Activated T-cell treated with anti-CD3 and anti-CD28 coated beads, Interleukin-2, amount 50 U/mL, for 48 hours (primary cell): Measurements from ENCODE around the gene KIAA0513.

ENCODE experiments used
- DNase-seq, 2 experiments: peaks; one replicate each; pipeline ENCODE4 v3.0.0-alpha.2; 2020

The KIAA0513 gene

DNA sequence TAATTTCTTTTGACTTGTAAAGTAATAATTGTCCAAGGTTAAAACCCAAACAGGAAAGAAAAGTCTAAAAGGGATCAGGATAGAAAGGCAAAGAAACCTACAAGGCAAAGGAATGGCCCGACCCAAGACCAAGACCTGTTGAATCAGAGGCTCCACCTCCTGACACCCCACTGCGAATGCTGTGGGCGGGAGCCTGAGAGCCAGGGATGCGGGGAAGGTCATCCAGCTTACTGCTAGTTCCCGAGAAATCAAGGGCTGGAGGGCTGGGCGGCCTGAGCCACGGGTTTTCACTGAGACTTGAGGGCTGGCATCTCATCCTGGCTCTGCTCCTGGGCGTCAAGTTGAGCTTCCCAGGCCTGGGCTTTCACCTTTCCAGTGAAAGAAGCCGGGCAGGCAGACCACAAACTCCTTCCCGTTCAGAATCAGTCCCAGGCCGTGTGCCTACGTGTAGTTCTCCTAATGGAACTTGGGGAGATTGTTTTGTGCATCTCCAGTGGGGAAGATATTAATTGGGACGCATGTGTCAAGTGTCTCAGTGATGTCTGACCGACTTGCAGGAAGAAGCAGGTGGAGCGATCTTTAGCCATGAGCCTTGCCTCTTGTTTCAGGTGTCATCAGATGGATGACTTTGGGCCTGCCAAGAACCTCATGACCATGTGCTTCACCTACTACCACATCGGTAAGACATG lies 47.8 kb downstream of the KIAA0513 start:
- no peak for DNase-seq

DNA sequence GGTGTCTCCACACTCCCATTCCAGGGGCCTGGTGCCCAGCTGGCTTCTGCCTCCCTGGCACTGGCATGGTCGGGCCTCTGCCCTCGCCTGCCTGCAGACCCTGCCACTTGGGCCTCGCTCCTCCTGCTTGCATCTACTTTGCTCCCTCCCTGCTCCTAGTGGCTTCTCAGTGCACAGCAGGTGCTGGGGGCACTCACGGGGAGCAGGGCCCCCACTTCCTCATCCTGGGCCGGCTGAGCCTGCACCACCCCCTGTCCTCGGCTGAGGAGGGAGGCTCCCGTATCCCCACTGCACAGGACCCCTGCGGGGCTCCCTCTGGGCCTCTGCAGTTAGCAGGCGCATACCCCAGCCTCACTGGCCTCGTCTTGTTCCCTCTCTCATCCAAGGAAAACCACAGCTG lies 49.4 kb downstream of the KIAA0513 start:
- no peak for DNase-seq

DNA sequence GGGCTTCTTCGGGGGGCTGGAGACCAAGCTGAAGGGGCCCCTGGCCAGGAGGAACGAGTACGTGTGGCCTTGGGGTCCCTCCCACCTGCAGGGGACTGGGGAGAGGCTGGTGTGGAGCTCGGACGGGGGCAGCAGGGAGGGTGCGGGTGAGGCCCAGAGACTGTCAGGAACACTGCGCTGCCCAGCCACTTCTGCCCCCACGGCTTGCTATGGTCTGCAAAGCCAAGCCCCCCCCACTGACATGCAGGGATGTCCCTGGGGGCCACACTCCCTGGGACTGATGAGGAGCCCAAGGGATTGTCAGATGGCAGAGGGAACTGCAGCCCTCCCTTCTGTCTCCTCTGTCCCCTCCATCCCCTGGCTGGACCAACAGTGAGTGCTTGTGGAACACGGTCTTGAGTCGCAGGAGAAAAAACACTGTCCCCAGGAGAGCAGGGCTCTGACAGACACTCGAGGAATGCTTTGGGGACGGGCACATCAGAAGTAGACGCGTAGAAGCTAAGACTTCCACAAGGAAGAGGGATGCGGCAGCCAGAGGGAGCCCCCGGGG lies 50.1 kb downstream of the KIAA0513 start:
- no peak for DNase-seq

DNA sequence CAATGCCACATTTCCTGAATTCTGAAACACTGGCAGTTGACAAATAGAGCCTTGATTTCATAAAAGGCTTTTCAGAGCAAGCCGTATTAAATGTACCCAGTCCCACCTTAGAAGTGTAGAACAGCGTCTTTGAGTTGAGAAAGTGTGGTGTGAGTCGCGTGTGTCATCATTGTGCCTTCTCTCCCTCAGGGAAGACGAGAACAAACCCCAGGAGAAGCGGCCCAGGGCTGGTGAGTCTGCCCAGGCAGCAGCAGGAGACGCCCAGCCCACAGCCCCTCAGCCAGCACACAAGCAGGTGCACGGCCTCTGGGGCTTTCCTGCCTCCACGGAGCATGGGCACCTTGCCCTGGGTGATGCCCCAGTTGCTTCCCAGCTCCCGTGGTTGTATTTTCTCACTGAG lies 50.6 kb downstream of the KIAA0513 start:
- no peak for DNase-seq

DNA sequence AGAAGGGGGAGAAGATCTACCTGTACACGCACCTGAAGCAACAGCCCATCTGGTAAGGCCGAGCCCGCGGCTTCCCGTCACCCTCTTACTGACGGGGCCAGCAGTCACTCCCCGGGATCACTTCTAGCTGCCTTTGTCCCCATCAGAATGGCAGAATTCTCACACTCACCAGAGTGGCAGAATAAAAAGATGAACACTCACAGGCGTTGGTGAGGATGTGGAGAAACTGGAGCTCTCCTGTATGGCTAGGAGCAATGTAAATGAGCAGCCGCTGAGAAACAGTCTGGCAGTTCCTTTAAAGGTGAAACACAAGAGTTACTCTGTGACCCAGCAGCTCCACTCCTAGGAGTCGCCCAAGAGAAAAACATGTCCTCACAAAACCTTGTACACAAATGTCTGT lies 51.4 kb downstream of the KIAA0513 start:
- DNase-seq: no peak

DNA sequence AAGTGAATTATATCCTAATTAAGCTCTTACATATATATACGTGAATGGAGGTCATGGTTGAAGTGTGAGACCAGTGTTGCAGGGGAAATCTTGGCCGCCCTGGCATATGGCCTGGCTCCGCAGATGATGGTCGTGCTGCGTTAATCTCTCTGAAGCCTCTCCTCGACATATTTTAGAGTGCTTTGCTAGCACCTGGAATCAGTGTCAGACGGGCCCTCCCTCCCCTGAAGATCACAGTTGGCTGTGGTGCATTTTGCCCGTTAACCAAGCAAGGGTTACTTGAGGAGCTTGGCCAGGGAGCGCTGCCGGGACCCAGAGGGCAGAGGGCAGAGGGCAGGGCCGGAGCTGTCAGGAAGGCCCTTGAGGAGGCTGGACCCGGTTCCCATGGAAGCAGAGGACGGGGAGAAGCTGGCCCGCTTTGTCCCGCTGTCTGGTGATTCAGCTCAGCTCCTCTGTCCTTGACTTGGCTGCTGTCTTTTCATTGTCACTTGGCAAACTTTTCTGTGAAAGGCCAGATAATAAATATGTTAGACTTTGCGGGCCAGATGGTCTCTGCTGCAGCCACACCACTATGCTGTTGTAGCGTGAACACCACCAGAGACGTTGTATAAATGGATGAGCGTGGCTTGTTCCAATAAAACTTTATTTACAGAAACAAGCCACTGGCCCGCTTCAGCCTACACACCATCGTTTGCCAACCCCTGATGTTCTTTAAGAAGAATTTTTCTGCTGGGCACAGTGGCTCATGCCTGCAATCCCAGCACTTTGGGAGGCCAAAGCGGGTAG lies 52.4 kb downstream of the KIAA0513 start:
- no peak for DNase-seq

DNA sequence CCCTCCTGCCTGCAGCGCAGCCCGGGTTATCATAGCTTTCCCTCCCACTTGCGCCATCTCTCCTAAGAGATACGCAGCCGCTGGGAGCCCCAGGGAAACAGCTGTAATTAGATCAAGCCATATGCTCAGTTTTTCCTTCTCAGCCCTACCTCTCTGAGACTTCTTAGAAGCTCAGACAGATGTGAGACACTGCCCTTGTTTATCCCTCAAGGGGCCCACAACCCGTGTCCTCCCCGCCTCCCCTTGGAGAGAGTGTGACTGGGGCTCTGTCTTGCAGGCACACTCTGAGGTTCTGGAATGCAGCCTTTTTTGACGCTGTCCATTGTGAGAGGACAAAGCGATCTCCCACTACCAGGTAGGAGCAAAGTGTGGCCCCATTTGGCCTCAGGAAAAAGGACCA lies 53.4 kb downstream of the KIAA0513 start:
- no peak for DNase-seq

DNA sequence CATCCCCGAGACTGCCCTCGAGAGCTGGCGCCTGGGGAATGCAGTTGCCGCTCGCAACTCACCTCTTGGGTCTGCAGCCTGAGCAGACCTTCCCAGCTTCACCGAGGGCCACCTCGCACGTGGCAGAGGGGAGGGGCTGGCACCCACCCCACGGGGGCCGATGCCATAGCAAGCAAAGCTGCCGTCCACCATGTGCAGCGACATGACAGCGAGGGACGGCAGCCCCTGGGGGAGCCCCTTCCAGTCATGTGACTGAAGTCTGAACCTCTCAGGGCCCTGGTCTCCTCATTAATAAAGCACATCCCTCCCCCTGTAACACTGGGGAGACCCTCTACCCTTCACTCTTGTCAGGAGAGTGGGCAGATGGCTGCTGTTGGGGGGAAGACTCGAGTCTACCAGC lies 54.2 kb downstream of the KIAA0513 start:
- no peak for DNase-seq

DNA sequence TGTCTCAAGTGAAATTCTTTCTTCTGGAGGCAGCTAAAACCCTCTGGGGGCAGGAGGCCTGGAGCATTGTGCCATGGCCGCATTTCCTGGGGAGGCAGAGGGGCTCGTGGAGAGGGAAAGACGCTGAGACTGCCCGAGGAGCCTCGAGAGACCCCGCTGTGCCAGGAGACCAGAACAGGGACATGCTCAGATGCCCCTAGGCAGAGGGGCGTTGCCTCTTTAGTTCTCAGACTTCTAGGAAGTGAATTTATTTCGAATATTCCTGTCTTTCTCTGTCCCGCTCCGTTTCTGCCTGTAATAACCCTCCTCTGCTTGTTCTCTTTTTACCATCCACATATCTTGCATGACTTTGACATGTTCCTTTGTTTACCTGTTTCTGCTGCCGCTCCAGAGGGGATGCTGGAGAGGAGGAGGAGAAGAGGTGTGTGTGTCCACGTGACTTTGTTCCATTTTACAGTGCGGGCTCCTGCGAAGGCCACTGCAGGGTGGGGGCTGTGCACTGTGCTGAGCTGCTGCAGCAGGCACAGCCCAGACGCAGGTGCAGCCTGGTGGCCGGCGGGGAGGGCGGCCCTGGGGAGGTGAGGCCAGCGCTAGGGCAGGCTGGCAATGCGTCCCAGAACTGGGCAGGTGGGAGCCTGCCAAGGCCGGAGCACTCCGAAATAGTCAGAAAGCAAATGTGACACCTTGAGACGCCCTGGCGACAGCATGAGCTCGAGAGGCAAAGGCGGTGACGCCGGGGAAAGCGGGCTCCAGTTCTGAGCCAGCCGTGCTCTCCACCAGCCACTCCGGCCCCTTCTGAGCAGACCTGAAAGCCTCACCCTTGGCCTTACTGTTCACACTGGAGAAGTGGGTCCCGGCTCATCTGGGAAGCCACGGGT lies 54.8 kb downstream of the KIAA0513 start:
- DNase-seq: no peak

DNA sequence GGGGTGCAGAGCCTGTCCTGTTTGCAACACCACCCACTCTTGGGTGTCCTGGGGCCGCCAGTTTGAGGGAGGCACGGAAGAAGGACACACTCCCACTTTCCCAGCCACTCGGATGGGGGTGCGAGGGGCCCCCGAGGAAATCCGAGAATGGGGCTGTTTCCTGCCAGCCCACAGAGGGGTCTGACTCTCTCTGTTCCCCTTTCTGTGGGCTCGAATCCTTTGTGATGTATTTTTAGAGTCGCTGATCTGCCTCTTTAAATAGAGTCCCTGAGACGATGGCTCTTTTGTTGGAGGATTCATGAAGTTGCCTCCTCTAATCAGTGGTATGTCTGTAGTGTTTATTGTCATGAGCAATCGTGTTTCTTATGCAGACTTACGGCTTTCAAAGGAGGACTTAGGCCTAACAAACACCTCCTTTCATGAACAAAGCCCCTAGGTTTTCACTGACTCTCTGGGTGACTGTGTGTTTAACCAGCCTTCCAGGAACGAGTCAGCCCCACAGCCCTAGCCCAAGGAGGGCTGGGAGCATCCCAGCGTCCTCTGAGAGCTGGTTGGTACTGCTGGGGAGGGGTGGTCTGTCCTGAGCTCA lies 55.5 kb downstream of the KIAA0513 start:
- no peak for DNase-seq

DNA sequence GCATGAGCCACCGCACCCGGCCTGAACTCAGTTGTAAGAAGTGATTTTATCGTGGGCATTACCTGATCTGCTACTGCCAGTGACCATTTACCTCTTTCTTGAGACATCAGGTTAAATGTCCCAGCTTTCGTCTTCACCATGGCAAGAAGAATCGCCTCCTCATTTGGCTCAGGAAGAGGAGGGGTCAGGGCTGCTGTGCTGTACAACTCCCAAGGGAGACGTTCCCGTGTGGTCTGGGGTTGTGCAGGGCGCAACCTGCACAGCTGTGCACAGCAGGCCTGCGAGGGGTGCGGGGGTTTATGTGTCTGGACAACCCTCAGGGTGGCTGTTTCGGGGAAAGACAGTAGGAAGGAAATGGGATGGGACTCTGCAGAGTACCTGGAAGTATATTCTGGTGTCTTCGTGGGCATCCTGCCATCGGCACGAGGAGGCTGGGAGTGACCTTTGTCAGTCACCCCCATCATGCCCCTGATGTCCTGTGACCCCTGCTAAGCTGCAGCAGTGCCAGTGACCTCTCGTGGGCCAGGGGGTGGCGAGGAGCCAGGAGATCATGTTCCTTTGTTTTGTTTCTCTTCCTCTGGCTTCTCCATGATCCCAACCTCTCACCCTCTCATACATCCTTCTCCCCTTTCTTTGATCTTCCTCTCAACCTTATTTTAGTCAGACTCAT lies 57.4 kb downstream of the KIAA0513 start:
- no peak for DNase-seq

DNA sequence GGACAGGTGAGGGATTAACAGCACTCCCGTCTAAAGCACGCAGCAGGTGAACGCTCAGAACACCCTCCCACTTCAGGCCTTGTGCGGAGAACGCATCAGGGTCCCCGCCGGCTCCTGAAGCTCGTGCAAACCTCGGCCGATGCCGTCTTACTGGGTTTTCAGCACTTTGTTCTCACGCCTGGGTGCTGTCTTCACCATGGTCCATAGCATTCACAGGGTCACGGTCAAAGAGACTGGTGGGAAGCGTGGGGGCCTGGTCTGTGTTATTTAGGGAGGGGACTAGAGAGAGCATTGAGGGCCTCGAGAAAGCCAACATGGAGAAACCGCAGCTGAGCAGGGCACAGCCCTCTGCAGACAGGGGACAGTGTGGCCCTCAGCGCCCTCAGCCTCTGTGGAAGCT lies 58.1 kb downstream of the KIAA0513 start:
- no peak for DNase-seq

DNA sequence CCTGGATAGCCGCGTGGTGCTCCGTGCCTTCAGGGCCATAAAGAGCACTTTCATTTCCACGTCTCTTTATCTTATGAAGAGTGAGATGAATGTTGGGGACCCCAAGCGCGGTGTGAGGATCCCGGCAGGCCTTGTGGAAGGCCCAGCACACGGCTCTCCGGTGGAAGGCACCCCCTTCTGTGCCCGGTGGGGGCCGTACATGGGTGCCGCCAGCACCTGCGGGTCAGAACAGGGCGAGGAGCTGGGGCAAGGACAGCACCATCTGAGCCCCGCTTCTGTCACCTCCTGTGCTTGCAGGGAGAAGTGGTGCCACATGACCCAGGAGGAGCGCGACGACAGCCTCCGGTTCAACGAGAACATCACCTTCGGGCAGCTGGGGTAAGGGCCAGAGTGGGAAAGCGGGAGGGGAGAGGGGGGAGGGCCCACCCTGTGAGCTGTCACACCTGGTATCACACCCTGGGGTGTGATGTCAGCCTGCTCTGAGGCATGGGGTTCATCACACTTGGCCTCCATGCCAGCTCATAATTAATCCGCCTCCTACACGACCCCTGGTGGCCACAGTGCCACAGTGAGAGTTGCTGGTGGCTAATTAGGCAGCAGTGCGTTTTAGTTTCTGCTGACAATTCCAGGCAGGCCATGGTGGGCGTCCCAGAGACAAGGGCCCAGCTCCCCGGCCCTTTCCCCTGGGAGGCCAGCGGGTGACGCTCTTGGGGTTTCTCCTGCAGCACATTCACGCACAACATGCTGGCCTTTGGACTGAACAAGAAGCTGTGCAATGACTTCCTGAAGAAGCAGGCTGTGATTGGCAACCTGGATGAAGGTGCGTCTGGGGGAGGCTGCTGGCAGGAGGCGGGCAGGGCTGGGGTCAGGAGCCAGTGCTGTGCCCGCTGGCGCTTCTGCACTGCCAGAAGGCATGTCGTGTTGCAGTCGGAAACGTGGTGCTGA lies 59.0 kb downstream of the KIAA0513 start:
- DNase-seq: peak; percentile 86 to 88

DNA sequence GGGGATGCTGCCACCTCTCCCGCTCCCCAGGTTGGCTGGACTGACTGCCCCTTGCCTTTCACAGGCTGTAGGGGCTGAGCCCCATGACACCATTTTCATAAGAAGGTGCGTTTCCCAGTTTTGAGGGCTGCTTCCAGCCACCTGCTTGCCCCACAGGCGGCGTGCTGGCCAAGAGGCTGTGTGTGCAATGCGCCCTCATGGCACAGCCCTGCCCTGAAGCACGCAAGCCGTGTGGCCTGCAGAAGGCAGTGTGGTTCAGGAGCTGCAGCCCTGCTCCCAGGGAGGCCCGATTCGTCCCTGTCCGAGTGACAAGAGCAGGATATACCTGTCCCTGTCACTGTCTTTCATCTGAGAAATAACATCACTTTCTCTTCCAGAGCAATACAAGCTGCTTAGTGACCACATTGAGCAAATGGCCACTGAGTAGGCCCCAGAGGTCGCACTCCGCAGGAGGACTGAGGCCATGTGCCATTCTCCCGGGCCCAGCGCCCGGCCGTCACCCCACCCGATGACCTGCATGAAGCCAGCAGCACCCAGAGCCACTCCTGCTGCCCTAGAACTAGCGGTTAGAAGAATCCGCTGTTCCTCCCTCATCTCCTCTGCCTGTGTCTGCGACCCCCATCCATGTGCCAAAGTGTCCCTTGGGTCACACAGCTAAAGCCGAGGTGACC lies 60.4 kb downstream of the KIAA0513 start:
- no peak for DNase-seq

DNA sequence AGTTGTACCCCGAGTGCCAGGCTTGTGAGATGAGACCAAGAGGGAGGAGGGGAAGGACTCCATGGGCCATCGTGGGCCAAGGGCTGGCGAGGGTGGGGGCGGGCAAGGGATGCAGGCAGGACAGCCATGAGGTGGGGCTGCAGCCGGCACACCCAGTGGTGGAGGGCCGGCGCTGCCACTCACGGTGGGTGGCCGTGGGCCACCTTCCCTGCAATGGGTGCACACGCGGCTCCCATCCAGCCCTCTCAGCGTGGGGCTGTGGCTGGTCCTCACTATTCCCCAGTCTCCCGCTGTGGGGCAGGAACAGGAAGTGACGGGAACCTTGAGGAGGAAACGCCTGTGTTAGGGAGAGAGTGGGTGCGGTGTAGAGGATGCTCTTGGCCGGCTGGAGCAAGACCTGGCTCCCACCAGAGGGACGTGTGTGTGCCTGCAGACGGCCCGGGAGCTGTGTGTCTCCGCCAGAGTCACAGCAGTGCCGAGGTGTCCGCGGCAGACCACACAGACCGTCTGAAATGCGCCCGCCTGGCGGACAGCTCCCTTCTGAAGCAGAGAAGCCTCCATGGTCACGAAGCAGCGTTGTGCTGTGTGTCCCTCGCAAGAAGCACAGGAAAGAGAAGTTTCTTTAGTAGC lies 61.1 kb downstream of the KIAA0513 start:
- DNase-seq: no peak

DNA sequence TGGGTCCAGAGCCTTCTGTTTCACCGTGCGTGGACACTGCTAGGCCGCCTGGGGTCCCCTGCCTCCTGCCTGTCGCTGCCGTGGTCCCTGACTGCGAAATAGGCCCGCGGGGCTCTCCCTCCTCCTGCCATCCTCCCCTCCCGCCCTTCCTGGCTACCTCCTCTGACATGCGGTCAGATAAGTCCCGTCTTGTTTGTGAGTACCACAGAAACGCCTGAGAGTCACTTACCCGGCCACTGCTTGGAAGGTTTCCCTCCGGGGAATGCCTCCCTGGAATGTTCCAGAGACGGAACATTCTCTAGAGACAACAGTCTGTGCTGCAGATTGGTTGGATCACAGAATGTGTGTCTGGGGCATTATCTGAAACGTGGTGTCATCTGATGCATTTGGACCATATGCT lies 61.9 kb downstream of the KIAA0513 start:
- no peak for DNase-seq

DNA sequence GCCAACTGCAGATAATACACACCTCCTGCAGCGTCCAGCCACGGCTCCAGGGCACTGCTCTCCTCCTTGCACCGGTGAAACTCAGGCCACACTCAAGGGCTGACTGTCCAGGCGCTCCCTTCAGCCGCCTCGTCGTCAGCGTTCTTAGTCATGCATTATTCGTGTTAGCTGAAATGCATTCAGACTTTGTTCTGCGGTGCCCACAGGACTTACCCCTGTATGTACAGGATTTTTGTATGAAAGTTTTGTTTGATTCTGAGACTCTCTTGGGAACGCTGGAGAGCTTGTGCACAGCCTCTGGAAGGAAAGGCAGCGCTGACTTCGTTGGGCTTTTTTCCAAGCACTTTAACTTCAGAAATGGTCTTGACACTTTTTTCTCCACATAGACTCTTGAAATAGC lies 62.6 kb downstream of the KIAA0513 start:
- DNase-seq: no peak

DNA sequence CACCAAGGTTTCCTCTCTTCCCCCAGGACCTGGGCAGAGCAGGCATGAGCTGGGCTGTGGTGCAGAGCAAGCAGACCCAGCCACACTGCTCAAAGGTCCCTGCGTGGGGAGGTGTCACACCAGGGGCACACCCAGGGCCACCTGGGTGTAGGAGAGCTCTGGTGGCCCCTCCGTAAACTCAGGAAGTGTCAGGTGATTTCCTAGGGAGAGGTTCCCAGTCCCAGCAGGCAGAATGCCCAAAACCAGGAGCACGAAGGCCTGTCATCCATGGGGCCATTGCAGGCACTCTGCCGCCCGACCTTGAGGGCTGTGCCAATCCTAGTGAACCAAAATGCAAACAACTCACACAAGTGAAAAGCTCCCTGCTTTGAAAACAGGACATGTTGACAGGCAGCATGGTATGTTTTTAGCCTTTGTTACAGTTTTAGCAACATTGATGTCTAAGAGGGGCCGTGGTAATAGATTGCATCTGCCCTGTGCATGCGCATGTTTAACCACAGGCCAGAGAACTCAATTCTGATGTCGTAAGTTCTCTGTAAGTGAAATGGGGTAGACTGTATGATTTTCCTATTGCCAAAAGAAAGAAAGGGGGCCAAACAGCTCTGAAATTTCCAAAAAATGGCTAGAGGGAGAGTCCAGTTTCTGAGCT lies 63.4 kb downstream of the KIAA0513 start:
- DNase-seq: no peak

DNA sequence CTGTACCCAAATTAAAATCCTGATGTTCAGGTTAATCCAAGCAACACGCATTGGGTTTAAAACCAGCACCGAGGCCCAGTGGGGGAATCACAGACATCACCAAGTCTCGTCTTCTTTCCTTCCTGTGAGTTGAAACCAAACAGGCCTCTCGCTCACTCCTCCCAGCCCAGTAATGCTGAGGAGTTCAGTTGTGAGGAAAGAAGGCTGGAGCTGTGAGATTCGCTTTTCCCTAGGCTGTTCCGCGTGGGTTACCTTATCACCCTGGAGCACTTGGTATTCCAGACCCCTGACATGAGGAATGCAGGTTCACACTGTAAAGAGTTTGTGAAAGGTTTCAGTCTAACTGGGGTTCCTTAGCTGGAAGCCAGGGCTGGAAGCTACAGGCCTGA lies 63.9 kb downstream of the KIAA0513 start:
- no peak for DNase-seq

DNA sequence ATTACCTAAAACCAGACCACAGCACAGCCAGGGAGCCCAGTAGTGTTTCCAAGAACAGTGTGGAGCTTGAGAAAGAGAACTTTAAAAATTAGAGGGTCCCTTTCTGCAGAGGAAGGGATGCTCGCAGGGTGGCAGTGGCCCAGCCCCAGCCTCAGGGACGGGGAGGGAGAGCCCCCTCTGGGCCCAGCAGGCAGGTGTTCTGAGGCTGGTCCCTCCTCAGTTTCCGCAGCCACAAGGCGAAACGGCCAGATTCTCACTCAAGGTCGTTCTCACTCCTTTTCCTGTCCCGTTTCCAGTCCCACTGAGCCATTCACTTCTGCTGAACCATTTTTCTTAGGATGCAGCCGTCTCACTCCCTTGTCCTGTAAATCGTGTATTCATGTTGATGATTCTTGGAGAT lies 64.7 kb downstream of the KIAA0513 start:
- no peak for DNase-seq
